Loucy (cell line): ENCODE results near the gene CNTNAP2.

Experiments
- CTCF ChIP-seq: fragments of 200-600 bp; sonication (generic); conservative IDR thresholded peaks from 2 replicates; pipeline ENCODE4 v1.5.1; 2014; ENCODE audit warnings: mild to moderate bottlenecking, antibody characterized with exemption, low read length
- EZH2phosphoT487 ChIP-seq: fragments of 200-600 bp; IDR thresholded peaks from 2 replicates; pipeline ENCODE4 v1.6.1; 2018; ENCODE audit warnings: antibody characterized with exemption, mild to moderate bottlenecking, moderate library complexity, borderline replicate concordance

GRCh38 chr7:147796581-147796980 is 1680.0 kb downstream of the CNTNAP2 start:
- TF ChIP-seq CTCF (no peak), EZH2phosphoT487 (no peak)
